Measurements from ENCODE around the gene GORASP2.

DNA sequence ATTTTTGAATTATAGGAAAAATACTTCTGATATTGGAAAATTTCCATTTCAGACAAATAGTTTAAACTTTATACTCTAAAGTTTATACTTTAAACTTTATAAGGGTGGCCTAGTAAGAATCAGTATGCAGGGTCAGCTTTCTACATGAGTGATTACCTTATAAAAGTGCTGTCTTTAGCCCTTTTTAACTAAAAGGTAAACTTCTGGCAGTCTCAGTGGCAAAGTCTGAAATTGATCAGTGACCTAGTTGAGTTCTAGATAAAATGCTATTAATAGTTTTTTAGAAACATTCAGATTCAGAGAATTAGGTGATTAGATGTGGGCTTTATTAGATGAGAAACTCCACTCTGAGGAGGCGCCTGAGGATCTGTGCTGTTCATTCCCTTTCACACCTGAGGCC is 15.5 kb downstream of the GORASP2 start:
- TF ChIP-seq, protein P1, sequence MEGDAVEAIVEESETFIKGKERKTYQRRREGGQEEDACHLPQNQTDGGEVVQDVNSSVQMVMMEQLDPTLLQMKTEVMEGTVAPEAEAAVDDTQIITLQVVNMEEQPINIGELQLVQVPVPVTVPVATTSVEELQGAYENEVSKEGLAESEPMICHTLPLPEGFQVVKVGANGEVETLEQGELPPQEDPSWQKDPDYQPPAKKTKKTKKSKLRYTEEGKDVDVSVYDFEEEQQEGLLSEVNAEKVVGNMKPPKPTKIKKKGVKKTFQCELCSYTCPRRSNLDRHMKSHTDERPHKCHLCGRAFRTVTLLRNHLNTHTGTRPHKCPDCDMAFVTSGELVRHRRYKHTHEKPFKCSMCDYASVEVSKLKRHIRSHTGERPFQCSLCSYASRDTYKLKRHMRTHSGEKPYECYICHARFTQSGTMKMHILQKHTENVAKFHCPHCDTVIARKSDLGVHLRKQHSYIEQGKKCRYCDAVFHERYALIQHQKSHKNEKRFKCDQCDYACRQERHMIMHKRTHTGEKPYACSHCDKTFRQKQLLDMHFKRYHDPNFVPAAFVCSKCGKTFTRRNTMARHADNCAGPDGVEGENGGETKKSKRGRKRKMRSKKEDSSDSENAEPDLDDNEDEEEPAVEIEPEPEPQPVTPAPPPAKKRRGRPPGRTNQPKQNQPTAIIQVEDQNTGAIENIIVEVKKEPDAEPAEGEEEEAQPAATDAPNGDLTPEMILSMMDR (tag by site-specific recombination; IDR thresholded peaks at IDR 0.05), result no peak
- no peak for TF ChIP-seq ZNF776 (tag by site-specific recombination; IDR thresholded peaks at IDR 0.05; ENCODE audit: borderline replicate concordance)
- TF ChIP-seq SP2 (tag by site-specific recombination; IDR thresholded peaks at IDR 0.05), result no peak
- TF ChIP-seq, protein P2, sequence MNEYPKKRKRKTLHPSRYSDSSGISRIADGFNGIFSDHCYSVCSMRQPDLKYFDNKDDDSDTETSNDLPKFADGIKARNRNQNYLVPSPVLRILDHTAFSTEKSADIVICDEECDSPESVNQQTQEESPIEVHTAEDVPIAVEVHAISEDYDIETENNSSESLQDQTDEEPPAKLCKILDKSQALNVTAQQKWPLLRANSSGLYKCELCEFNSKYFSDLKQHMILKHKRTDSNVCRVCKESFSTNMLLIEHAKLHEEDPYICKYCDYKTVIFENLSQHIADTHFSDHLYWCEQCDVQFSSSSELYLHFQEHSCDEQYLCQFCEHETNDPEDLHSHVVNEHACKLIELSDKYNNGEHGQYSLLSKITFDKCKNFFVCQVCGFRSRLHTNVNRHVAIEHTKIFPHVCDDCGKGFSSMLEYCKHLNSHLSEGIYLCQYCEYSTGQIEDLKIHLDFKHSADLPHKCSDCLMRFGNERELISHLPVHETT (tag by site-specific recombination; IDR thresholded peaks at IDR 0.05), result no peak
- TF ChIP-seq ZNF354C (tag by site-specific recombination; IDR thresholded peaks at IDR 0.05; ENCODE audit: borderline replicate concordance, low read depth), result no peak
- TF ChIP-seq, protein P3, sequence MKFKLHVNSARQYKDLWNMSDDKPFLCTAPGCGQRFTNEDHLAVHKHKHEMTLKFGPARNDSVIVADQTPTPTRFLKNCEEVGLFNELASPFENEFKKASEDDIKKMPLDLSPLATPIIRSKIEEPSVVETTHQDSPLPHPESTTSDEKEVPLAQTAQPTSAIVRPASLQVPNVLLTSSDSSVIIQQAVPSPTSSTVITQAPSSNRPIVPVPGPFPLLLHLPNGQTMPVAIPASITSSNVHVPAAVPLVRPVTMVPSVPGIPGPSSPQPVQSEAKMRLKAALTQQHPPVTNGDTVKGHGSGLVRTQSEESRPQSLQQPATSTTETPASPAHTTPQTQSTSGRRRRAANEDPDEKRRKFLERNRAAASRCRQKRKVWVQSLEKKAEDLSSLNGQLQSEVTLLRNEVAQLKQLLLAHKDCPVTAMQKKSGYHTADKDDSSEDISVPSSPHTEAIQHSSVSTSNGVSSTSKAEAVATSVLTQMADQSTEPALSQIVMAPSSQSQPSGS (tag by site-specific recombination; IDR thresholded peaks at IDR 0.05; ENCODE audit: low read depth), result no peak
- TF ChIP-seq ZNF707 (tag by site-specific recombination; IDR thresholded peaks at IDR 0.05), result no peak
- no peak for TF ChIP-seq ZNF621 (tag by site-specific recombination; IDR thresholded peaks at IDR 0.05)
- no peak for TF ChIP-seq ZNF23 (tag by site-specific recombination; IDR thresholded peaks at IDR 0.05; ENCODE audit: borderline replicate concordance)
- no peak for TF ChIP-seq RBAK (tag by site-specific recombination; IDR thresholded peaks at IDR 0.05)
- no peak for TF ChIP-seq ZNF600 (tag by site-specific recombination; IDR thresholded peaks at IDR 0.05)
- TF ChIP-seq KLF9 (tag by site-specific recombination; IDR thresholded peaks at IDR 0.05; ENCODE audit: low read depth), result no peak
